ENCODE measurements around the gene HSF2BP. TPM values are rescaled to one million over a fixed set of nuclear protein-coding genes. Genes with fewer than 3 reads are reported as not detected.
"Not testable (repeated sequence)": the region's sequence is repeated elsewhere in the genome, so short reads cannot be mapped to it uniquely, and the experiment has no call there.

Gene HSF2BP
- polyA plus RNA-seq, 3 donors: 1.8 to 2.5 (median 2.0) TPM

DNA sequence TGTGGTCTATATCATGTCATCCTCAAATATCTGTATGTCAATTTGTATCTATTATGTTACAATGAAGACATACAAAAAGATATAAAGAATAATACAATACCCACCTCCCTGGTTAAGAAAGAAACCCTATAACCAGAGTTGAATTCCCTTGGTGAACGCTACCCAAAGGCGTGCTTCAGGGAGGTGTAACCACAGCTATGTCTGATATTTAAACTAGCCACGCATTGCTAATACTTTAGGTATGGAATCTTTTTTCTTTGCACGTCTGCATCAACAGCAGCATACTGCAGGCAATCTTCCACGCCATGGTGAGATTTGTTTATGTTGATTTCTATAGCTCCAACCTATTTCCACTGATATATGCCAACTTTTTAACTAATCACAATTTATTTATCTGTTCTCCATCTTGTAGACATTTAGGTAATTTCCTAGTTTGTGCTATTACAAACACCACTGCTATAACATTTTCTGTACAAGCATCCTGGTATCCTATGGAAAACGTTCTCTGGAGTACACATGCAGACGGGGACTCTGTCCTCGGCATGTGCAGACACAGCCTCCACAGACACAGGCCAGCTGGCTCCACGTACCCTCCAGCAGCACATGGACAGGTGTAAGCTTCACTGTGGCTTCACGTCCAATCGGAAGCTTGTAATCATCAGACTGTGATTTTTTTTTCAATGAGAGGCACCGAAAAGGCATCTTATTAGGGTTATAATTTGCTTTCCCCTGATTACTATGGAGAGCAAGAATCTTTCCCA is 58.5 kb downstream of the HSF2BP start:
- no peak for DNase-seq (ENCODE audit: low read depth in 3 of 3, low spot score in 2 of 3)

DNA sequence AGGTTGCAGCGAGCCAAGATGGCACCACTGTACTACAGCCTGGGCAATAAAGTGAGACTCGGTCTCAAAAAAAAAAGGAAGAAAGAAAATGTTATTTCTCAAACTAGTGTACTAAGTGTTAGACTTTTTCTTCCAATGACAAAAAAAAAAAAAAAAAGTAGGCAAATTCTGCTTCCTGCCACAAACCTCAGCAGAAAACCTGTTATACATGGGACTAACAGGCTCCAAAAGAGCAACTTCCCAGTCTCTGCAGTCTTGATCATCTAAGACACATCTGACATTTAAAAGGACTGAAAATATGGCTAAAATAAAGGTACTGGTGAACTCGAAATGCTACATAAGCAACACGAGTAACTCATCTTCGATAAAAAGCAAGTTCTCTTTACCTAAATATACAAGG is 59.6 kb downstream of the HSF2BP start:
- DNase-seq (ENCODE audit: low read depth in 3 of 3, low spot score in 2 of 3): no peak

DNA sequence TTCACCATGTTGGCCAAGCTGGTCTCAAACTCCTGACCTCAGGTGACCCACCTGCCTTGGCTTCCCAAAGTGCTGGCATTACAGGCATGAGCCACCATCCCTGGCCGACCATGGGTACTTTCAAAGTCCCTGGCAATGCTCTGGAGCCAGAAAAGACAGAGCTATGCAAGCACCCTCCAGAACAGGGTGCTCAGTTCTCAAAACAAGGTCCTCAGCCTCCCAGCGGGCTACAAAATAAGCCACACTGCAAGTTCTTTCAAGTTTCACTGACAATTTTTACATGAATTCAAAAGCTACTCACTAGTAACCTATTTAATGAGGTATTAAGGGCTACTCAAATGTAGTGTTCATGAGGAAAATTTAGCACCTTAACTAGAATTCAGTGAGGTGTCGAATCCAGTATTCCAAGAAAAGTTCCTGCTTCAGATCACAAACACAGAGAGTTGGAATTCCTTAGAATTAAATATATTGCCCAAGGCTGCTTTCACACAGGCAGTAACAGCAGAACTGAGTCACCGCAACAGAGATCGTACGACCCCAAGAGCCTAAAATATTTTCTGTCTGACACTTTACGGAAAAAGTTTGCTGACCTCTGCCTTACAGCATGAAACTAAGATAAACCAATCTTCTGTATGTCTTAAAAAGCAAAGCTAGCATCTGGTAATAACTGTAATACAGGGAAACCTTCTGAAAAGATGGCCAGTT is 60.7 kb downstream of the HSF2BP start:
- no peak for DNase-seq (ENCODE audit: low read depth in 3 of 3, low spot score in 2 of 3)

DNA sequence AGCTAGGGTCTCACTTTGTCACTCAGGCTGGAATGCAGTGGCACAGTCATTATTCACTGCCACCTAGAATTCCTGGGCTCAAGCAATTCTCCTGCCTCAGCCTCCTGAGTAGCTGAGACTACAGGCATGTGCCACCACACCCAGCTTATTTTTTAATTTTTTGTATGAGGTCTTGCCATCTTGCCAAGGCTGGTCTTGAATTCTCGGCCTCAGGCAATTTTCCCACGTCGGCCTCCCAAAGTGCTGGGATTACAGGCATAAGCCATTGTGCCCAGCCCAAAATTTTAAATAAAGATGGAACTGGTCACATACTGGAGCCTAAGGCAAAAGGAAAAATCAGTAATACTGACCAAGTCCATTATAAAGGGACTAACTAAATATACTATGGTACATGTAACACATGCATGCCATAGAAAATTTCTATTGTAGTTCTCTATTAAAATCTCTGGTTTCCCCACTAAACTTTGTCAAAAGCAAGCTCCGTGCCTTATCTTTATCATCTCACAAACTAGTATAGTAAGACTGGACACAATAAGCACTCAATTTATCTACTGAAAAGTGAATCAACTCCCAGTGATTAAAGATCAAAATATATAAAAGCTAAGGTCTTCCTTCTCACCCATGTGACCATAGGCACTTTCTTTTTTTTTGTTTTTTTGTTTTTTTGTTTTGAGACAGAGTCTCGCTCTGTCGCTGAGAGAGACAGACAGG is 61.6 kb downstream of the HSF2BP start:
- no peak for DNase-seq (ENCODE audit: low read depth in 3 of 3, low spot score in 2 of 3)

DNA sequence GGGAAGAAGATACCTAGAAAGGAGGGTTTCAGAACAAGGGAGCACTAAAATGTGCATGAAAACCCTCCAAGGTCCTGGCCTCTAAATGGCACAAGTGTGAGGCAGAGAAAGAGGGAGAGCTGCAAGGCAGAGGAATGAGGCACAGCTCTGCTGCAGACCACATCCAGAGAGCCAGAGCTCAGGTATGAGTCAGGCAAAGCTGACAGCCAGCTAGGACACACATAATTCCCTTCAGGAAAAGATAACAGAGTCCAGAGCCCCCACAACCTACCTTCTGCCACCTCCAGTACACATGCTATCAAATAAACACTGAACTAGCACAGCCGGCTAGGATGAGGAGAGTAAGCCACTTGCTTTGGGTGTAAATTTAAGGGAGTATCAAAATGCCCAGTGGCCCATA is 62.2 kb downstream of the HSF2BP start:
- no peak for DNase-seq (ENCODE audit: low read depth in 3 of 3, low spot score in 2 of 3)

DNA sequence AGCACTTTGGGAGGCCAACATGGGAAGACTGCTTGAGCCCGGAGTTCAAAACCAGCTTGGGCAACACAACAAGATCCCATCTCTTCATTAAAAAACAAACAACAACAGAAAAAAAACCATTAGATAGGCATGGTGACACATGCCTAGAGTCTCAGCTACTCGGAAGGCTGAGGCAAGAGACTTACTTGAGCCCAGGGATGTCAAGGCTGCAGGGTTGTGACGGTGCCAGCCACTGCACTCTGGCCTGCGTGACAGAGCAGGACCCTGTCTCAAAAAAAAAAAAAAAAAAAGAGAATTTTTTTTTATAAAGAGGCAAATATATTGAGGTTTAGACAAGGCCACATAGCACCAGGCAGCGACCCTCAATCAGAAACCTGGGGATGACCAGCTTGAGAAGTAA is 62.7 kb downstream of the HSF2BP start:
- DNase-seq (ENCODE audit: low read depth in 3 of 3, low spot score in 2 of 3): no peak

DNA sequence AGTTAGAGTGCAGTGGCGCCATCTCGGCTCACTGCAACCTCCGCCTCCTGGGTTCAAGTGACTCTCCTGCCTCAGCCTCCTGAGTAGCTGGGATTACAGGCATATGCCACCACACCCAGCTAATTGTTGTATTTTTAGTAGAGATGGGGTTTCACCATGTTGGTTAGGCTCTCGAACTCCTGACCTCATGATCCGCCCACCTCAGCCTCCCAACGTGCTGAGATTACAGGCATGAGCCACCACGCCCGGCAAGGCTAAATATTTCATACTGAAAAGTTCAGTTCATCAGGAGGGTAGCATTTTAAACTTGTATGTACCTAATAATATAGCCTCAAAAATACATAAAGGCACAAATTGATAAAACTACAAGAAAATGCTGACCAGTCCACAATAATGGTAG is 63.5 kb downstream of the HSF2BP start:
- DNase-seq (ENCODE audit: low read depth in 3 of 3, low spot score in 2 of 3): not testable (repeated sequence)

DNA sequence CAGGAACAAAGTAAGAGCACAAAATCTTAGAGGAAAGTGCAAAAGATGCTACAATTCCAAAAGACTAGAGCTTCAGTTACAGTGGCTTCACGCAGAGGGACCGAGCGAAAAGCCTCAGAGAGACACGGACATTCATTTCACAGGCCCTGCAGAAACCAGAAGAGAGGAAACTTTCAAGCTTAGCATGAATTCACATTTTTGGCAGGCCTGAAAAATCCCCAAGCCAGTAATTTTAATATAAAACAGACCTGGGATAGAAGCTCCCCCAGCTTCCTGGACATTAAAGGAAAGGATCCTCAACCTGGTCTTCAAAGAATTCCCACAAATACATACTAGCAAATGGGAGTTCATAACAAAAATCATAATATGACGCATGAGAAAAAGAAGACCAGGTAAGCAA is 66.2 kb downstream of the HSF2BP start:
- DNase-seq (ENCODE audit: low read depth in 3 of 3, low spot score in 2 of 3): no peak

DNA sequence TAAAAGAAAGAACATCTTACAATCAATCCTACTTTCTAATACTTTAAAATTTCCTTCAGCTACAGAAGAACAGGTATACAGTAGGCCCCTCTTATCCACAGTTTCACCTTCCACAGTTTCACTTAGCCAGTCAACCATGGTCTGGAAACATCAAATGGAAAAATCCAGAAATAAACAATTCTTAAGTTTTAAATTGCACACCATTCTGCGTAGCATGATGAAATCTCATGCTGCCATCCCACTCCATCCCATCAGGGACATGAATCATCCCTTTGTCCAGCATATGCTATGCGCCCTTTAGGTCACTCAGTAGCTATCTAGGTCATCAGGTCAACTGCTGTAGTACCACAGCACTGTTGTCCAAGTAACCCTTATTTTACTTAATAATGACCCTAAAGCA is 67.7 kb downstream of the HSF2BP start:
- no peak for DNase-seq (ENCODE audit: low read depth in 3 of 3, low spot score in 2 of 3)

DNA sequence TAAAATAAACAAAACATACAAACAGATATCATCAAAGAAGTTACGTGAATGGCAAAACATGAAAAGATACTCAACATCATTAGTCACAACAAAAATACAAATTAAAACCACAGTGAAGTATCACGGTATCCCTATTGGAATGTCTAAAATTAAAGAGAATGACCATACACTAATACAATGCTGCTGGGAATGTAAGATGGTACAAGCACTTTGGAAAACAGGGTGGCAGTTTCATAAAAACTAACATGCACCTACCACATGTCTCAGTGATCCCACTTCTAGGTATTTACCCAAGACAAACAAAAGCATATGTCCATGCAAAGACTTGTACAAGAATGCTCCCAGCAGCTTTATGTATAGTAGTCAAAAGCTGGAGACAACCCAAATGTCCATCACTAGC is 69.1 kb downstream of the HSF2BP start:
- no peak for DNase-seq (ENCODE audit: low read depth in 3 of 3, low spot score in 2 of 3)

DNA sequence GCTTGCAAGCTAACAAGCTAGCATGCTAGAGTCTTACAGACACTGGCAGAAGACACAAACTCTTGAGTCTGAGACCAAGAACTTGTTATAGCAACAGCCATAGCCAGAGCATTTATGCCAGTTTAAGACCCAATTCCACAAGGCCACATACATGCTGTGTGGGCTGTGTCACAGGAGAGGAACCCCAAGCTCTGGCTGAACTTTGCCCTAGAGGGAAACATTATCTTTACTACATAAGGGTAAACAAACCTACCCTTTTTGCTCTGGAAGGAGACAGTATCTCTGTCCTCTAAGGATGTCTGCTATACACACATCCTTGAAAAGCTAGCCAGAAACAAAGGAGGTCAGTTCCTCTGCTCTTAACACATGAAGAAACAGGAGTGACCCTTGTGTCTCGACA is 70.3 kb downstream of the HSF2BP start:
- no peak for DNase-seq (ENCODE audit: low read depth in 3 of 3, low spot score in 2 of 3)

DNA sequence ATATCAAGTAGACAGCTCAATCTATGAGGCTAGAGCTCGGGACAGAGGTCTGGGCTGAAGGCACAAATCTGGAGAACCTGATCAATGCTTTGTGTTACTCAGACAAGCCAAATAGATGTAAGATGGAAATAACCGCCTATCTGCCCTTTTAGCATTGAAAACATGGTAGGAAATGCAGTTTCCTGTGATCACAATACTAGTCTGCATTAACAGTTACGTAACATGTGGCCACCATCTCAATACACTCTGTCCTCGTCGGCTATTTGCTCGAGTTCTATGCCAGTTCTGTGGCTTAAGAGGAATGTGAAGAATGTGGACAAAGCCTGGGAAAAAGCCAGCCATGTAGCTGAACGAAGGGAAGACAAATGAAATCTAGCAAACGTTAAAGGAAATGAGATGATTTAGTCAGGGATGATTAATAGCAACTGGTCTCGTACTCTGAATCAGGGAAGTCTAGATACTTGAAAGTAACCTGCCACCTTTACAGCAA is 73.3 kb downstream of the HSF2BP start:
- peak; percentile 56 to 79 (median 58) for DNase-seq (ENCODE audit: low read depth in 3 of 3, low spot score in 2 of 3)

DNA sequence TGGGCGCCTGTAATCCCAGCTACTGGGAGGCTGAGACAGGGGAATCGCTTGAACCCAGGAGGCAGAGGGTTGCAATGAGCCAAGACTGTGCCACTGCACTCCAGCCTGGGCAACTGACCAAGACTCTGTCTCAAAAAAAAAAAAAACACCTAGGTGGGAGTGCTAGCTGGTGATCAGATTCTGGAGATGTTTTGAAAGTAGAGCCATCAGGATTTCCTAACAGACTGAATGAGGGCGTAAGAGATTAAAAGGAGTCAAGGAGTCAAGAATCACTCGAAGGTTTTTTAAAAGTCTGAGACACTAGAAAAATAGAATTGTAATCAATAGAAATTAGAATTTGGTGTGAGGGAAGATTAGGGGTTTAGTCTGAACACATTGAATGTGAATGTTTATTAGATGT is 73.8 kb downstream of the HSF2BP start:
- no peak for DNase-seq (ENCODE audit: low read depth in 3 of 3, low spot score in 2 of 3)

DNA sequence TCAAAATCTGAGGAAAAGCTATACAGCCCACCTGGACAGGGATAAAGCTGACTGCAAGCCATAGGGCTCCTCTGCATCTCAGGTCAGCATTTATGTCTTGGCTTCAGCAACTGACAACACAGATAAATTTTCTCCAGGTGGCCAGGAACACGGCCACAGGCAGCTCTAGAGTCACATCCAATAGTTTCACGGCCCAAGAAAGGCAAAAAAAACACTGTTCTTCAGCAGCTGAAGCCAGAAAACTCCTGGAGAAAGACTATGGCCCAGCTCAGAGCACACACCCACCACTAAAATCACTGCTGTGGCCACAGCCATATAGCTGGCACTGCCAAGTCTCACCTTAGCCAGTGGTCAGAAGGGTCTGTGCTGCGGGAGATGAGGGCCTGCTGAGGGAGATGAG is 77.8 kb downstream of the HSF2BP start:
- no peak for DNase-seq (ENCODE audit: low read depth in 3 of 3, low spot score in 2 of 3)

DNA sequence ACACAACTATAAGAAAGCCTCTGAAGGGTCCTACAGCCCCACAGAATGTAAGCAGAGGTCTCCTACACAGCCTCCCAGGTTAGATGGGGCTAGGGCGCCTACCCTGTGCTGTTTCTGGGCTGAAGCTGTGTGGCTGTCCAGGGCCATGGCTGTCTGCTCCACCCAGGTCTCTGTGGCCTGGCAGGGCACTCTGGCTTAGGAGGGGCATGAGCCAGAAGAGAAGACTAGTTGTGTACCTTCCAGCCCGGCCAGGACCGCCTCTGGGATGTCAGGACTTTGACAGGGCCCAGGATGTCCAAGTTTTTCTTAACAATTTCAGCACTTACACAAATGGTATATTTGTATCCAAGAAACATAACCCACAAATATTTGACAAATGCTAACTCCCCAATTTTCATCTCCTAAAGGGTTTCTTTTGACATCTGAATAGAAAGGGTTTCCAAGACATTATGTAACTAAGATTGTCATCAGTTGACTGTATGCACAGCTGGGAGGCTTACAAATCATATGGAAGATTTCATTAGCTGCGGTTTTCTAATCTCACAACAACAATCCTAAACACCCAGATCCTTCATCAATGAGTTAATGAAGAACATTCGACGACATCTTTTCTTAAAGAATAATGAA is 80.5 kb downstream of the HSF2BP start:
- no peak for DNase-seq (ENCODE audit: low read depth in 3 of 3, low spot score in 2 of 3)

DNA sequence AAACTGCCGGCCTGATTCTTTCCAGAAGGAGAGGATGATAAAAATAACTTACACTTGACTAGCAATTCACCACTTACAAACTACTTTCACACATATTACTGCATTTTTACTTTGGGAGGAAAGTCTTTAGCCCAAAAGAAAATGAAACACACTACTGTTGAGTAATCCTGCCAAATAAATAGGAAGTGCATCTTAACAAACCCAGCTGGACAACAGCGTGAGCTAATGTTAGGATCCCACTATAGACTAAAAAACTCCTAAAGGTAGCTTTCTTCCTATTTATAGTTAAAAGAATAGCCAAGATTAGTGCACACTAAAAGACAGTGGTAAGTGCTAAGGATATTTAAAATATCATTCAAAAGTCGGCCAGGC is 83.8 kb downstream of the HSF2BP start:
- no peak for DNase-seq (ENCODE audit: low read depth in 3 of 3, low spot score in 2 of 3)

DNA sequence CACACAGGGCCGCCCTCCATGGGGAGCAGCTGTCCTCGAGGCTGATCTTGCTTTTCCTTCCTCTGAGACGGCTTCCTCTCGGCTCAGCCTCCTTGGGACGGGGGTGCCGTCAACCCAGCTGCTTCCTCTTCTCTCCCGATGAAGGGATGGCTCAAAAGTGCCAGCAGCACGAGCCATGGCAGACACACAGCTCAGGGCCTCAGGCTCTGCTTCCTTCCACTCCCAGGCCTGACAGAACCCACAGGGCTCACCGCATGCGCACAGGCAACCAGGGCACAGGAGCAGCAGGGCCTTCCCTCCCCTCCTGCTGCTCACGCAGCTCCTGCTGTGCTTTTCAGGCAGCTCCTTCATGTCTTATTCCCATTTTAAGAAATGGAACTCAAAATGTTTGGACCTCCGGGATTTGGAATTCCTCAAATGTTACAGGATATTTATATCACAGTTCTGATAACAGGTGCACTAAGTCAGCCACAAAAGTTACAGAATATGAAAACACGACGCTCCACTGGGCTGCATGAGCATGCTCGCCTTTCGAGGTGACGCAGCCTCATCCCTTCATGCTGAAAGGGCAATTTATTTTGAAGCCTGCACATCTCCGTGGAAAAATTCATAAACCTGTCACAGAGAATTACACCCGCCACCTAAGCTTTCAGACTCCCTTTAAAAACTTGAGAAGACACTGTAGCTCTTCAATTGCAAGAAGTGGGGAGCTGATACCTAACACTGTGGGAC is 84.4 kb downstream of the HSF2BP start:
- DNase-seq (ENCODE audit: low read depth in 3 of 3, low spot score in 2 of 3): peak in 1 of 3 donors; percentile 43

DNA sequence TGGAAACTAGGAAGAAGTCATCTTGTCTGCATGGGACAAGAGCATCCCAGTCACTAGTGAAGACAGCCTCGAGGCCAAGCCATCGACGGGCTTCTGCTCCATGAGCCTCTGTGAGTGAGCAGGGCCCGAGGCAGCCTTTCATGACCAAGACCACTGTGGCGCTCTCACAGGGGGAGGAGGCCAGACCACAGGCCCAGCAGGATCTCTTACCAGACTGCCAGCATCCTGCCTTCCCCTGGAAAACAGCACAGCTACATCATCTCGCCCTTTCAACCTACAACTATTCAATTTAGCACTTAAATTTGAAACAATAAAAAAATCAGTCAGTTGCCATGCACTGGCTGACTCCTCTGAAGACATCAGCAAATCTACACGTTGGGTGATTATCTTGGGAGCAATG is 85.4 kb downstream of the HSF2BP start:
- DNase-seq (ENCODE audit: low read depth in 3 of 3, low spot score in 2 of 3): no peak

DNA sequence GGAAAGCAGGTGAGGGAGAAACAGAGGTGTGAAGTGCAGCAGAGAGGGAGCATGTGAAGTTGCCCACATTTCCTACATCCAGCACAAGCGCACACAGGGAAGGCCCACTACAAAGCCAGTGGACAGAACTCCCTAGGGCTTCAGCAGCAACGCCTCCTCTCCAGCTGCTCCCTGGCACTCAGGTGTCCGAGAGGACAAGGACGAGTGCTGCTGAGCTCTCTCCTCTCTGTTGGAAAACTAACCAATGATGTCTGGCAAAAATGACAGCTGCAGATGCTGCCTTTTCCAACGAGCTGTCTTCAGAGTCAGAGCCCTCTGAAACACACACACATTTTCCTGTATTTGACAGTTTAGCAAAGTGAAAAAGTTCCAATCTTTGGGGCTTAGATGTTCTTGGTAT is 86.8 kb downstream of the HSF2BP start:
- no peak for DNase-seq (ENCODE audit: low read depth in 3 of 3, low spot score in 2 of 3)

DNA sequence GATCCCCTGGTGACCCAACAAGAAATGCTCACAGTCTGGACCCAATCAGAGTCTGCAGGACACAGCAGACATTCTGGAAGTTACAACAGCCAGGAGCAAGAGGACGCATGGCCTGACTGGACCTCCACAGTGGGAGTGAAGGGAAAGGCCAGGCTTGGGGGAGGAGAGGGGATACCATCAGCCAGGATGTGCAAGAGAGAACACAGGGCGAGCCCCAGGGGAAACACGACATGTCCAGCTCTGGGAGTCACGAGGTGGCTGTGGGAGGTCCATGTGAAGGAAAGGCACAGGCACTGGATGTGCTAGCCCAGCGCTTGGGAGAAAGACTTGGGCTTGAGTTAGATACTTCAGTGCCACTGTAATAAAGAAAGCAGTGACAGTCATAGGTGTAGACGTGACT is 87.3 kb downstream of the HSF2BP start:
- no peak for DNase-seq (ENCODE audit: low read depth in 3 of 3, low spot score in 2 of 3)

DNA sequence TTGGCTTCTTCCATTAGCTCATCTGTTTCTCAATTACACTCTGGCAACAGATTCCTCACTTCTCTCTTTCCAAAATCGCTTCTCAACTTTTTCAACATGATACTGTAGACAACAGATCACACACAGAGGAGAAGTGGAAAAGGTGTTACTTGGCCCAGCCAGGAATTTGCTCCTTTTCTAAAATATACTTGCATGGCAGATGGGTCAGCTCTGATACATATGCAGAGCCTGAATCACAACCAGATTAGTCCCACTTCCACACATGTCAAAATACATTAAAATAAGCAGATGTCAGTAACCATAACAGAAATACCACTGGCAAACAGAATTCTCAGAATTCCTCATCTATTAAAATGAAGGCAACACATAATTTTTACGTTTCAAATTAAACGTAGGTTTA is 89.1 kb downstream of the HSF2BP start:
- not testable (repeated sequence) for DNase-seq (ENCODE audit: low read depth in 3 of 3, low spot score in 2 of 3)
